IMR-90 (cell line): Measurements from ENCODE around the gene FAM89B. TPM values are rescaled to one million over a fixed set of nuclear protein-coding genes. Genes with fewer than 3 reads are reported as not detected.
A peak's percentile ranks its signal among the peaks of the same experiment; 100 is the strongest.
"Not testable (repeated sequence)": the region's sequence is repeated elsewhere in the genome, so short reads cannot be mapped to it uniquely, and the experiment has no call there.

Source experiments
- ATAC-seq: fragments of 200-7000 bp; cut with Tn5 transposase; 2 replicates; pipeline ENCODE4 v1.9.1; 2020; ENCODE audit warnings: low read depth, mild to moderate bottlenecking, moderate library complexity
- BruUV-seq: library from RNA; stranded (reverse); fragments of 400-500 nt; replicated peaks from 2 replicates; lab custom pipeline; 2021; lab: Mats Ljungman, UMichigan
- CTCF ChIA-PET: fragments of 300-600 bp; formaldehyde crosslinking; extraction: SDS; loops from one replicate; lab custom pipeline; 2021; ENCODE audit warnings: antibody characterized with exemption; lab: Yijun Ruan, JAX
- POLR2A ChIA-PET: fragments of 300-600 bp; sonication (Branson Sonifier 250); formaldehyde crosslinking; loops from one replicate; lab custom pipeline; 2022; ENCODE audit warnings: antibody characterized with exemption; ENCODE audit not compliant: unreplicated experiment; lab: Charles Lee
- DNase-seq: peaks from one replicate; pipeline ENCODE4 v3.0.0; 2013
- H2AFZ ChIP-seq: replicated peaks from 2 replicates; pipeline ENCODE3; 2013; ENCODE audit warnings: low read length, mild to moderate bottlenecking; ENCODE audit not compliant: poor library complexity
- H2AK5ac ChIP-seq: 2 replicates; pipeline ENCODE4 v1.6.1; 2013; ENCODE audit warnings: low read depth, low read length, inconsistent platforms
- H2AK9ac ChIP-seq: replicated peaks from 2 replicates; pipeline ENCODE3; 2013; ENCODE audit warnings: mild to moderate bottlenecking, low read depth, low read length, moderate library complexity; ENCODE audit not compliant: poor library complexity
- H2BK120ac ChIP-seq: 2 replicates; pipeline ENCODE4 v1.6.1; 2013; ENCODE audit warnings: low read depth, low read length, inconsistent platforms
- H2BK15ac ChIP-seq: 3 replicates; pipeline ENCODE4 v1.6.1; 2013; ENCODE audit warnings: low read depth, low read length, inconsistent platforms
- H2BK20ac ChIP-seq: 2 replicates; pipeline ENCODE4 v1.6.1; 2013; ENCODE audit warnings: low read depth, mild to moderate bottlenecking, inconsistent platforms, low read length, moderate library complexity
- H2BK5ac ChIP-seq: 2 replicates; pipeline ENCODE4 v1.6.1; 2013; ENCODE audit warnings: mild to moderate bottlenecking, low read depth, low read length, inconsistent platforms; ENCODE audit not compliant: poor library complexity, severe bottlenecking
- H3K14ac ChIP-seq: replicated peaks from 2 replicates; pipeline ENCODE4 v1.6.1; 2013; ENCODE audit warnings: low read depth, low read length, inconsistent platforms
- H3K18ac ChIP-seq: 2 replicates; pipeline ENCODE4 v1.6.1; 2013; ENCODE audit warnings: low read depth, low read length, control low read depth
- H3K23ac ChIP-seq: 2 replicates; pipeline ENCODE4 v1.6.1; 2013; ENCODE audit warnings: low read depth, low read length, inconsistent platforms
- H3K27ac ChIP-seq: 2 replicates; pipeline ENCODE4 v1.5.1; 2013; ENCODE audit warnings: mild to moderate bottlenecking, control low read depth, low read length; ENCODE audit not compliant: insufficient read depth
- H3K27me3 ChIP-seq: 2 replicates; pipeline ENCODE4 v1.6.1; 2013; ENCODE audit warnings: low read length; ENCODE audit not compliant: control insufficient read depth, insufficient read depth
- H3K36me3 ChIP-seq: 2 replicates; pipeline ENCODE4 v1.6.1; 2013; ENCODE audit warnings: low read length, mixed read lengths; ENCODE audit not compliant: control insufficient read depth, insufficient read depth
- H3K4ac ChIP-seq: 2 replicates; pipeline ENCODE4 v1.6.1; 2013; ENCODE audit warnings: low read depth, low read length, inconsistent platforms
- H3K4me1 ChIP-seq: 2 replicates; pipeline ENCODE4 v1.6.1; 2013; ENCODE audit warnings: low read length, mixed read lengths; ENCODE audit not compliant: control insufficient read depth, insufficient read depth
- H3K4me2 ChIP-seq: 2 replicates; pipeline ENCODE4 v1.6.1; 2013; ENCODE audit warnings: low read depth, mild to moderate bottlenecking, control low read depth, low read length, moderate library complexity
- H3K4me3 ChIP-seq: 2 replicates; pipeline ENCODE4 v1.5.1; 2013; ENCODE audit warnings: low read depth, mild to moderate bottlenecking, control low read depth, low read length, moderate library complexity; ENCODE audit not compliant: insufficient read depth
- H3K56ac ChIP-seq: 2 replicates; pipeline ENCODE4 v1.6.1; 2013; ENCODE audit warnings: low read length, inconsistent platforms; ENCODE audit not compliant: insufficient read depth; ENCODE audit errors: extremely low read depth
- H3K79me1 ChIP-seq, 2 experiments: 2 replicates each; pipeline ENCODE4 v1.6.1; 2013; ENCODE audit warnings: low read length in 2 of 2, inconsistent platforms in 1 of 2, low read depth in 1 of 2
- H3K9ac ChIP-seq: 2 replicates; pipeline ENCODE4 v1.6.1; 2013; ENCODE audit warnings: low read depth, low read length, control low read depth
- H3K9me1 ChIP-seq: 2 replicates; pipeline ENCODE4 v1.6.1; 2013; ENCODE audit warnings: low read length, inconsistent platforms; ENCODE audit not compliant: insufficient read depth
- H3K9me3 ChIP-seq: 2 replicates; pipeline ENCODE4 v1.6.1; 2013; ENCODE audit warnings: low read length; ENCODE audit not compliant: control insufficient read depth, insufficient read depth
- H4K20me1 ChIP-seq: 2 replicates; pipeline ENCODE4 v1.6.1; 2013; ENCODE audit warnings: low read length, inconsistent platforms; ENCODE audit not compliant: insufficient read depth
- H4K5ac ChIP-seq: 2 replicates; pipeline ENCODE4 v1.6.1; 2013; ENCODE audit warnings: mild to moderate bottlenecking, low read depth, low read length, control low read depth
- H4K8ac ChIP-seq, 2 experiments: 2 replicates each; pipeline ENCODE4 v1.6.1; 2013; ENCODE audit warnings: low read depth in 2 of 2, low read length in 2 of 2, control low read depth in 1 of 2, inconsistent platforms in 1 of 2
- H4K91ac ChIP-seq: 2 replicates; pipeline ENCODE4 v1.6.1; 2013; ENCODE audit warnings: low read depth, low read length, inconsistent platforms; ENCODE audit not compliant: insufficient read depth
- BHLHE40 ChIP-seq: fragments of 150-350 bp; IDR thresholded peaks from 2 replicates; pipeline ENCODE4 v1.6.1; 2016; ENCODE audit warnings: mild to moderate bottlenecking, low read depth, low read length
- MAZ ChIP-seq: IDR thresholded peaks from 2 replicates; pipeline ENCODE4 v1.6.1; 2012; ENCODE audit warnings: low read depth, mild to moderate bottlenecking, low read length, improper control_type of control experiment, moderate library complexity, borderline replicate concordance
- RAD21 ChIP-seq: IDR thresholded peaks from 2 replicates; pipeline ENCODE4 v1.6.1; 2012; ENCODE audit warnings: low read length, improper control_type of control experiment
- RCOR1 ChIP-seq: IDR thresholded peaks from 2 replicates; pipeline ENCODE4 v1.6.1; 2012; ENCODE audit warnings: mild to moderate bottlenecking, low read length, improper control_type of control experiment; ENCODE audit not compliant: insufficient replicate concordance
- SMC3 ChIP-seq: fragments of 150-350 bp; IDR thresholded peaks from 2 replicates; pipeline ENCODE4 v1.6.1; 2016; ENCODE audit warnings: low read depth, mild to moderate bottlenecking, antibody characterized with exemption, low read length, moderate library complexity
- WGBS, 2 experiments: methylation state at CpG; one replicate each; pipeline versions ENCODE4 v1.1.5 to v1.1.7; 2013; ENCODE audit warnings: missing lambda C conversion rate in 2 of 2; ENCODE audit not compliant: insufficient read length in 1 of 2; ENCODE audit errors: extremely low coverage in 2 of 2; 5-methylcytosine and 5-hydroxymethylcytosine counted together
- dilution Hi-C: fragments of 300-500 bp; cut with HindIII; formaldehyde crosslinking; loops from one replicate; pipeline ENCODE4 v1.14.3; 2018; ENCODE audit warnings: low sequenced_read_pairs; ENCODE audit not compliant: unreplicated experiment
- in situ Hi-C: fragments of 300-500 bp; cut with MboI; formaldehyde crosslinking; loops from 3 replicates; pipeline ENCODE4 v1.14.3; 2019; ENCODE audit warnings: low sequenced_read_pairs, inconsistent platforms, mixed read lengths
- intact Hi-C: fragments of 100-400 bp; cut with micrococcal nuclease; formaldehyde crosslinking; loops from 2 replicates; pipeline ENCODE4 v1.10.0; 2022
- polyA plus RNA-seq, 3 experiments: library from polyadenylated mRNA; depleted of rRNA; stranded (reverse); fragments of >200 nt; gene quantifications; 2 replicates each; pipeline ENCODE4 v1.2.3, GENCODE V29; 2012; ENCODE audit warnings: low replicate concordance in 1 of 3
- total RNA-seq: library from RNA; depleted of rRNA; stranded (reverse); fragments of >200 nt; gene quantifications from 2 replicates; pipeline ENCODE4 v1.2.3, GENCODE V29; 2012

Gene FAM89B
- total and polyA plus RNA-seq, 2 of the 4 experiments (the other 2 are of a cell fraction), result 12.0 to 65.5 TPM

DNA sequence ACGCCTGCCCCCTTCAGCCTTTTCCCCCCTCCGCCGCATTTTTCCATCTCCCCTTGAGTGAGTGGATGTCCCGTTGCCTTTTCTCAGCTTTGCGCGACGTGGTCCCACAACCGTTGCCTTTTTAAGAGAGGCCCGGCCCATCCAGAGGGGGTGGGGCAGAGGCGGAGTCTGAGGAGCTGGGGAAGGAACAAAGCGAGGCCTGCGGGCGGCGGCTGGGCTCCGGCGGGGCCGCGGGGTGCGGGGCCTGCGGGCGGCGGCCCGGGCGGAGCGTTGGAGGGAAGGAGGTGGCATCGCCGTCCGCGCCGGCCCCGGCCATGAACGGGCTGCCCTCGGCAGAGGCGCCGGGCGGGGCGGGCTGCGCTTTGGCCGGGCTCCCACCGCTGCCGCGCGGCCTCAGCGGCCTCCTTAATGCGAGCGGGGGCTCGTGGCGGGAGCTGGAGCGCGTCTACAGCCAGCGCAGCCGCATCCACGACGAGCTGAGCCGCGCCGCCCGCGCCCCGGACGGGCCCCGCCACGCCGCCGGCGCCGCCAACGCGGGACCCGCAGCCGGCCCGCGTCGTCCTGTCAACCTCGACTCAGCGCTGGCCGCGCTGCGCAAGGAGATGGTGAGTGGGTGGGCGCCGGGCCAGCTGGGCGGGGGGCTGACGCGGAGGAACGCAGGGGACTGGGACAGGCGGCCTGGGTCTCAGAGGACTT lies at the start of gene FAM89B (continued):
- TF ChIP-seq MAZ, result peak; percentile 72; the same call in 1 of the 2 replicates
- TF ChIP-seq BHLHE40, result no peak
- TF ChIP-seq RAD21, result no peak
- TF ChIP-seq RCOR1, result no peak
- no peak for TF ChIP-seq SMC3

DNA sequence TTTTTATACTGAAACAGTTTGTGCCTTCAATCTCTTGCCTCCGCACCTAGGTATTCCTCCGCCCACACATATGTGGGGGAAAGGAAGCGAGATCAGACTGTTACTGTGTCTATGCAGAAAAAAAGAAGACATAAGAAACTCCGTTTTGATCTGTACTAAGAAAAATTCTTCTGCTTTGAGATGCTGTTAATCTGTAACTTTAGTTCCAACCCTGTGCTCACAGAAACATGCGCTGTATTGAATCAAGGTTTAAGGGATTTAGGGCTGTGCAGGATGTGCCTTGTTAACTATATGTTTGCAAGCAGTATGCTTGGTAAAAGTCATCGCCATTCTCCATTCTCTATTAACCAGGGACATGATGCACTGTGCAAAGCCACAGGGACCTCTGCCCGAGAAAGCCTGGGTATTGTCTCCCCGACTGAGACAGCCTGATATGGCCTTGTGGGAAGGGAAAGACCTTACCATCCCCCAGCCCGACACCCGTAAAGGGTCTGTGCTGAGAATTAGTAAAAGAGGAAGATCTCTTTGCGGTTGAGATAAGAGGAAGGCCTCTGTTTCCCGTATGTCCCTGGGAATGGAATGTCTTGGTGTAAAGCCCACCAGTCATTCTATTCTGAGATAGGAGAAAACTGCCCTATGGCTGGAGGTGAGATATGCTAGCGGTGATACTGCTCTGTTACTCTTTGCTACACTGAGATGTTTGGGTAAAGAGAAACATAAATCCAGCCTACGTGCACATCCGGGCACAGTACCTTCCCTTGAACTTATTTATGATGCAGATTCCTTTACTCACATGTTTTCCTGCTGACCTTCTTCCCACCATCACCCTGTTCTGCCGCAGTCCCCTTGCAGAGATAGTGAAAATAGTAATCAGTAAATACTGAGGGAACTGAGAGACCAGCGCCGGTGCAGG lies 49.4 kb upstream of the FAM89B start:
- in situ Hi-C loops, BruUV-seq: not testable (repeated sequence)

More for the DNA sequence above, 49.4 kb upstream of the FAM89B start:
- H3K9me3 ChIP-seq, H3K14ac ChIP-seq, H4K91ac ChIP-seq, H2AK5ac ChIP-seq, H2BK5ac ChIP-seq, H3K9me1 ChIP-seq, POLR2A ChIA-PET, H2AFZ ChIP-seq, H2AK9ac ChIP-seq, H3K4me3 ChIP-seq, intact Hi-C loops, H4K8ac ChIP-seq, H2BK15ac ChIP-seq, H3K23ac ChIP-seq, H4K5ac ChIP-seq, dilution Hi-C loops, H3K18ac ChIP-seq, H3K4me2 ChIP-seq, H2BK20ac ChIP-seq, H2BK120ac ChIP-seq, H3K4ac ChIP-seq, CTCF ChIA-PET, H3K56ac ChIP-seq, H3K27me3 ChIP-seq, H3K9ac ChIP-seq, H3K27ac ChIP-seq, ATAC-seq, DNase-seq: not testable (repeated sequence)
- peaks cover 12% of the 10 kb centered on the region for H3K4me1 ChIP-seq
- WGBS, 2 experiments, result no CpG with 5 or more reads among the region's 18 CpGs
- peaks cover 19% of the 10 kb centered on the region; the same call in 1 of the 2 replicates for H4K20me1 ChIP-seq
- H3K36me3 ChIP-seq, result peaks cover 16% of the 10 kb centered on the region
- H3K79me1 ChIP-seq, result peaks cover 14 to 31% of the 10 kb centered on the region in 2 experiments; a peak in 3 of 4 replicates
